GM12801 (cell line): Measurements from ENCODE around the gene FIBCD1.

Source experiments
- TF ChIP-seq, protein P1 (sequence below): IDR thresholded peaks from one replicate; pipeline ENCODE4 v1.5.1; 2011; ENCODE audit warnings: control low read depth; ENCODE audit not compliant: insufficient read length; ENCODE audit errors: extremely low read depth

Gene FIBCD1

DNA sequence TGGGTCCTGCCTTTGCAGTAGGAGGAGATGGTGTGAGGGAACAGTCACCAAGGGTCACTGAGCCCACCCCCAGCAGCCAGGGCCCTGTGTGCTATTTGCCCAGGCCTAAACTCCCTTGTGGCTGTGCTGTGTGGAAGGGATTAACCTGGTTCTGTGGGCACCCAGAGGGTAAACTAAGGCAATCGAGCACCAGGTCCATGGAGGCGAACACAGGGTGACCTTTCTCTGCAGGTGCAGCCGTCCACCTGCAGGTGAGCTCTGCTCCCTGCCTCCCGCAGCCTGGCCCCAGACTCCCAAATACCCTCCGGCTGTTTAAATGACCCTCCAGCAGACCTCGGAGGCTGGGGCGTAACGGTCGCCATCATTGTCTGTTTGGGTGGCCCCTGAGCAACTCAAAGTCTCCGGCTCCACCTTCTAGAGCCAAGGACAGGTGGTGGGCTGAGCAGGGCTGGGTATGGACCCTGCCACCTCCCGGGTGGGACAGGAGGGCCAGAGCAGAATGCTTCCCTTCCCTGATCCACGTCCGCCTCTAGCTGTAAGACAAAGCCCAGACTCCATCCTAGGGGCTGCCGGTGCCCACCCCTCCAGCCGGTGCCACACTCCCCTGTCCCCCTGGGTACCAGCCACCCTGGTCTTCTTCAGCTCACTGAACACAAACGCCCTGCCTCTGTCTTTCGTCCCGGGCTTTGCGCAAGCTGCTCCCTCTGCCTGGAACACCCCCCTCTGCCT is 34.1 kb upstream of the FIBCD1 start:
- TF ChIP-seq, protein P1, sequence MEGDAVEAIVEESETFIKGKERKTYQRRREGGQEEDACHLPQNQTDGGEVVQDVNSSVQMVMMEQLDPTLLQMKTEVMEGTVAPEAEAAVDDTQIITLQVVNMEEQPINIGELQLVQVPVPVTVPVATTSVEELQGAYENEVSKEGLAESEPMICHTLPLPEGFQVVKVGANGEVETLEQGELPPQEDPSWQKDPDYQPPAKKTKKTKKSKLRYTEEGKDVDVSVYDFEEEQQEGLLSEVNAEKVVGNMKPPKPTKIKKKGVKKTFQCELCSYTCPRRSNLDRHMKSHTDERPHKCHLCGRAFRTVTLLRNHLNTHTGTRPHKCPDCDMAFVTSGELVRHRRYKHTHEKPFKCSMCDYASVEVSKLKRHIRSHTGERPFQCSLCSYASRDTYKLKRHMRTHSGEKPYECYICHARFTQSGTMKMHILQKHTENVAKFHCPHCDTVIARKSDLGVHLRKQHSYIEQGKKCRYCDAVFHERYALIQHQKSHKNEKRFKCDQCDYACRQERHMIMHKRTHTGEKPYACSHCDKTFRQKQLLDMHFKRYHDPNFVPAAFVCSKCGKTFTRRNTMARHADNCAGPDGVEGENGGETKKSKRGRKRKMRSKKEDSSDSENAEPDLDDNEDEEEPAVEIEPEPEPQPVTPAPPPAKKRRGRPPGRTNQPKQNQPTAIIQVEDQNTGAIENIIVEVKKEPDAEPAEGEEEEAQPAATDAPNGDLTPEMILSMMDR: no peak

- TF ChIP-seq, protein P1: no peak
Observed at GRCh38 chr9:130972277-130972956, 33.4 kb upstream of the FIBCD1 start.

DNA sequence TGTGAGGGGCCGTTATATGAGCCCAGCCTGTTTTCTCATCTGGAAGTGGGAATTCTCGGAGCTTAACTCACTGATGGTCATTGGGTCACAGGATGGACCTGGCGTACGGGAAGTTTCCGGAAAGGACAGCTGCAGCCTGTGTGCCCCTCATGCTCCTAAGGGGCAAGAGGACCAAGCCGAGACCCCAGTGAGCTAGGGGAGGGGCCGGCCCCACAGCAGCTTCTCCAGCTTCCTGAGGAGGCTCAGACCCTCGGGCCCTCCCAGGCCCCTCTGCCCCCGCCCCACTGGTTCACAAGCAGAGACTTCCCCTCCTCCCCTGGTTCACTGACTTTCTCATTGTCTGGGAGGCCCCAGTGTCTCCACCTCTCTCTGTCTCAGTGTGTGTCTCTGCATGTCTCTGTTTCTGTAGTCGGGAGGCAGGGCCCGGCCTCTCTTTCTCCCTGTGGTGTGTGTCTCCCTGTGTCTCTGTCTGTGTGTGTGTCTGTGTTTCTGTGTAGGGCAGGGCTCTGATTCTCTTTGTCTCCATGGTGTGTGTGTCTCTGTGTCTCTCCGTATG is 32.3 kb upstream of the FIBCD1 start:
- TF ChIP-seq, protein P1: no peak

GRCh38 chr9:130970855-130971254 is 31.8 kb upstream of the FIBCD1 start:
- TF ChIP-seq, protein P1: no peak

DNA sequence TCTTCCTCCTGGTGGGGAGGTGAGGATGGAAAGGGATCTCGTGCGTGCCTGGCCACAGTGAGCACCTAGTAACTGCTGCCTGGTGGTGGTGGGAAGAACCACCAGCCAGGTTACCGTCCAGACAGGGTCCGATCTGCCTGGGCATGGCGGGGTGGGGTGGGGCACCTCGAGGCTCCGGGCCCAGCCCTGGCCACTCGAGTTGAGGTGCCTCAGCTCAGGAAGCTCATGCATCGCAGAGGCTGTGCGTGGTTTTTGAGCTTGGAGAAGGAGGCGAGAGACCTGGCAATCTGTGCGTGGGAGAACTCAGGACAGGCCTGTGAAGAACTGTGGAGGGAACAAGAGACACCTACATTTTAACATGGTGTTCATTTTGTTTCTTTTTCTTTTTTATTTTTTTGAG is 31.0 kb upstream of the FIBCD1 start:
- TF ChIP-seq, protein P1: no peak

GRCh38 chr9:130965680-130966079 is 26.6 kb upstream of the FIBCD1 start:
- TF ChIP-seq, protein P1: no peak

DNA sequence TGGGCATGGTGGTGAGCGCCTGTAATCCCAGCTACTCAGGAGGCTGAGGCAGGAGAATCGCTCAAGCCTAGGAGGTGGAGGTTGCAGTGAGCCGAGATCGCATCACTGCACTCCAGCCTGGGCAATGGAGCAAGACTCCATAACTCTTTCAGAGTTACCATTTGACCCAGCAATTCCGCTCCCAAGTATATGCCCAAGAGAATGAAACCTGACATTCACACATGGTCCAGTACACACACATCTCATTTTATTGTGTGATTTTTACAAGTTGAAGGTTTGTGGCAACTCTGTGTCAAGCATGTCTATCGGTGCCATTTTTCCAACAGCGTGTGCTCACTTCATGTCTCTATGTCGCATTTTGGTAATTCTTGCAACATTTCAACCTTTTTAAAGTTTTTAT is 24.9 kb upstream of the FIBCD1 start:
- TF ChIP-seq, protein P1: no peak
